Common myeloid progenitor, CD34-positive (primary cell): ENCODE measurements around the gene ERCC5.

Experiments
- CTCF ChIA-PET: fragments of 350-600 bp; sonication (Branson Sonifier 250); formaldehyde crosslinking; loops from one replicate; lab custom pipeline; 2021; ENCODE audit warnings: antibody characterized with exemption; lab: Charles Lee
- POLR2A ChIA-PET: fragments of 350-600 bp; sonication (Branson Sonifier 250); formaldehyde crosslinking; loops from one replicate; lab custom pipeline; 2021; ENCODE audit warnings: antibody characterized with exemption; lab: Charles Lee
- DNase-seq, 3 donors: peaks; one replicate each; pipeline versions ENCODE4 v3.0.0 to v3.0.0-alpha.2; 2013
- H3K27ac ChIP-seq, 2 experiments: 1 replicate in 1 of 2; 2 replicates in 1 of 2; pipeline ENCODE4 v1.7.0; 2013; ENCODE audit warnings: inconsistent platforms in 2 of 2, low read length in 2 of 2, mild to moderate bottlenecking in 2 of 2, low read depth in 1 of 2, moderate library complexity in 1 of 2; ENCODE audit not compliant: severe bottlenecking in 2 of 2, insufficient read depth in 1 of 2, poor library complexity in 1 of 2
- H3K27me3 ChIP-seq, 5 experiments: replicated peaks in 2 of 5; 1 replicate in 3 of 5; 2 replicates in 2 of 5; pipeline versions ENCODE4 v1.6.1 to v1.7.0; 2013; ENCODE audit warnings: low read length in 4 of 5, mild to moderate bottlenecking in 2 of 5, moderate library complexity in 2 of 5, inconsistent platforms in 1 of 5; ENCODE audit not compliant: insufficient read depth in 5 of 5, control insufficient read depth in 4 of 5
- H3K36me3 ChIP-seq, 4 experiments: 1 replicate in 2 of 4; 2 replicates in 2 of 4; pipeline versions ENCODE4 v1.6.1 to v1.7.0; 2013; ENCODE audit warnings: low read length in 3 of 4, control low read depth in 1 of 4, mild to moderate bottlenecking in 1 of 4; ENCODE audit not compliant: control insufficient read depth in 4 of 4, insufficient read depth in 4 of 4
- H3K4me1 ChIP-seq, 4 experiments: 1 replicate in 3 of 4; 2 replicates in 1 of 4; pipeline versions ENCODE4 v1.6.1 to v1.7.1; 2013; ENCODE audit warnings: low read length in 3 of 4, mild to moderate bottlenecking in 3 of 4, control low read depth in 1 of 4, inconsistent platforms in 1 of 4, moderate library complexity in 1 of 4; ENCODE audit not compliant: control insufficient read depth in 4 of 4, insufficient read depth in 4 of 4; ENCODE audit errors: control extremely low read depth in 1 of 4
- H3K4me3 ChIP-seq, 7 experiments: 1 replicate in 4 of 7; 2 replicates in 3 of 7; pipeline versions ENCODE4 v1.5.1 to v1.7.0; 2013; ENCODE audit warnings: mild to moderate bottlenecking in 7 of 7, low read length in 6 of 7, moderate library complexity in 6 of 7, inconsistent platforms in 2 of 7, low read depth in 2 of 7, control low read depth in 1 of 7; ENCODE audit not compliant: insufficient read depth in 4 of 7, control insufficient read depth in 1 of 7; ENCODE audit errors: extremely low read depth in 1 of 7
- H3K9me3 ChIP-seq, 5 experiments: 1 replicate in 4 of 5; 2 replicates in 1 of 5; pipeline versions ENCODE4 v1.6.1 to v1.7.1; 2013; ENCODE audit warnings: low read length in 4 of 5, mild to moderate bottlenecking in 2 of 5, inconsistent platforms in 1 of 5, low read depth in 1 of 5, moderate library complexity in 1 of 5; ENCODE audit not compliant: control insufficient read depth in 4 of 5, insufficient read depth in 2 of 5; ENCODE audit errors: control extremely low read depth in 1 of 5
- WGBS: methylation state at CpG from one replicate; pipeline ENCODE4 v1.1.5; 2013; ENCODE audit not compliant: insufficient coverage; 5-methylcytosine and 5-hydroxymethylcytosine counted together

ERCC5 gene

GRCh38 chr13:102807699-102808098 lies 38.1 kb upstream of the ERCC5 start:
- no peak overlapping the region for H3K4me3 ChIP-seq
- no peak for DNase-seq
- ChIA-PET CTCF (interaction anchor here (1.4 kb wide), 1 partner anchor 17 kb away, joined by 5 read pairs; no protein-coding TSS in a partner anchor), POLR2A (no interaction called here)
- H3K27me3 ChIP-seq: no peaks in the 10 kb centered on the region
- H3K36me3 ChIP-seq: peaks cover 4 to 44% (median 22%) of the 10 kb centered on the region in 4 experiments
- no CpG with 5 or more reads among the region's 3 CpGs for WGBS
- H3K4me1 ChIP-seq: peaks cover 0 to 11% (median 5%) of the 10 kb centered on the region in 4 experiments
- peaks cover 1 to 15% (median 8%) of the 10 kb centered on the region in 5 experiments for H3K9me3 ChIP-seq
- no peak overlapping the region for H3K27ac ChIP-seq

GRCh38 chr13:102812611-102813287 lies 33.1 kb upstream of the ERCC5 start:
- no peaks in the 10 kb centered on the region for H3K27me3 ChIP-seq
- ChIA-PET POLR2A (no interaction called here), CTCF (interaction anchor here (0.8 to 2.6 kb wide), 4 partner anchors 11 to 15 kb away, joined by 3 to 8 read pairs (median 4); no protein-coding TSS in a partner anchor)
- peaks cover 9 to 62% (median 20%) of the 10 kb centered on the region in 4 experiments for H3K36me3 ChIP-seq
- H3K4me1 ChIP-seq: peaks cover 0 to 6% (median 0%) of the 10 kb centered on the region in 4 experiments
- H3K9me3 ChIP-seq: peaks cover 1 to 15% (median 8%) of the 10 kb centered on the region in 5 experiments
- H3K27ac ChIP-seq: no peak overlapping the region
- peak in 2 of 3 donors; percentile 21 to 27 for DNase-seq
- no peak overlapping the region for H3K4me3 ChIP-seq

- Histone ChIP-seq H3K27me3 (no peaks in the 10 kb centered on the region), H3K36me3 (peaks cover 9 to 61% (median 26%) of the 10 kb centered on the region in 4 experiments), H3K4me1 (peaks cover 0 to 6% (median 0%) of the 10 kb centered on the region in 4 experiments), H3K4me3 (no peak overlapping the region), H3K27ac (no peak overlapping the region), H3K9me3 (peaks cover 1 to 15% (median 8%) of the 10 kb centered on the region in 5 experiments)
- WGBS: 100% methylated on average over 6 of the region's 7 CpGs
- ChIA-PET CTCF (interaction anchor here (0.8 to 2.6 kb wide), 4 partner anchors 12 to 14 kb away, joined by 3 to 8 read pairs (median 4); no protein-coding TSS in a partner anchor), POLR2A (no interaction called here)
- no peak for DNase-seq
Measured at GRCh38 chr13:102814025-102814607, 31.7 kb upstream of the ERCC5 start.

- ChIA-PET POLR2A (no interaction called here), CTCF (interaction anchor here (0.5 to 2.6 kb wide), 2 partner anchors 14 to 152 kb away, joined by 3 to 8 read pairs; no protein-coding TSS in a partner anchor)
- Histone ChIP-seq H3K27me3 (no peaks in the 10 kb centered on the region), H3K4me3 (no peak overlapping the region), H3K4me1 (peaks cover 0 to 6% (median 0%) of the 10 kb centered on the region in 4 experiments), H3K9me3 (peaks cover 1 to 15% (median 8%) of the 10 kb centered on the region in 5 experiments), H3K27ac (no peak overlapping the region), H3K36me3 (peaks cover 9 to 63% (median 29%) of the 10 kb centered on the region in 4 experiments)
- no CpG with 5 or more reads among the region's 6 CpGs for WGBS
- DNase-seq: no peak
Measured at GRCh38 chr13:102814793-102815192, 31.0 kb upstream of the ERCC5 start.

GRCh38 chr13:102815788-102816187 lies 30.0 kb upstream of the ERCC5 start:
- peaks cover 0 to 6% (median 0%) of the 10 kb centered on the region in 4 experiments for H3K4me1 ChIP-seq
- H3K4me3 ChIP-seq: no peak overlapping the region
- POLR2A ChIA-PET: no interaction called here
- no peak for DNase-seq
- WGBS: no CpG with 5 or more reads among the region's 5 CpGs
- CTCF ChIA-PET: interaction anchor here (1.0 kb wide), 1 partner anchor 14 kb away, joined by 3 read pairs; no protein-coding TSS in a partner anchor
- H3K9me3 ChIP-seq: peaks cover 1 to 7% (median 4%) of the 10 kb centered on the region in 5 experiments
- H3K36me3 ChIP-seq: peaks cover 9 to 58% (median 29%) of the 10 kb centered on the region in 4 experiments
- peak overlapping the region in 1 of 2 experiments; percentile 4 for H3K27ac ChIP-seq
- no peaks in the 10 kb centered on the region for H3K27me3 ChIP-seq

GRCh38 chr13:102816708-102817107 lies 29.1 kb upstream of the ERCC5 start:
- ChIA-PET CTCF (no interaction called here), POLR2A (no interaction called here)
- Histone ChIP-seq H3K4me3 (no peak overlapping the region), H3K9me3 (peaks cover 0 to 3% (median 0%) of the 10 kb centered on the region in 5 experiments), H3K27me3 (no peaks in the 10 kb centered on the region), H3K27ac (no peak overlapping the region), H3K36me3 (peaks cover 9 to 57% (median 28%) of the 10 kb centered on the region in 4 experiments), H3K4me1 (peaks cover 0 to 6% (median 0%) of the 10 kb centered on the region in 4 experiments)
- WGBS: 97% methylated on average over 3 of the region's 4 CpGs
- no peak for DNase-seq
